HG03097 (cell line): ENCODE measurements around the gene ATOH8.

Experiments used
- ATAC-seq: cut with Tn5 transposase; IDR thresholded peaks from one replicate; pipeline ENCODE4 v1.9.1; 2021; ENCODE audit not compliant: unreplicated experiment, low FRiP score

The ATOH8 gene

DNA sequence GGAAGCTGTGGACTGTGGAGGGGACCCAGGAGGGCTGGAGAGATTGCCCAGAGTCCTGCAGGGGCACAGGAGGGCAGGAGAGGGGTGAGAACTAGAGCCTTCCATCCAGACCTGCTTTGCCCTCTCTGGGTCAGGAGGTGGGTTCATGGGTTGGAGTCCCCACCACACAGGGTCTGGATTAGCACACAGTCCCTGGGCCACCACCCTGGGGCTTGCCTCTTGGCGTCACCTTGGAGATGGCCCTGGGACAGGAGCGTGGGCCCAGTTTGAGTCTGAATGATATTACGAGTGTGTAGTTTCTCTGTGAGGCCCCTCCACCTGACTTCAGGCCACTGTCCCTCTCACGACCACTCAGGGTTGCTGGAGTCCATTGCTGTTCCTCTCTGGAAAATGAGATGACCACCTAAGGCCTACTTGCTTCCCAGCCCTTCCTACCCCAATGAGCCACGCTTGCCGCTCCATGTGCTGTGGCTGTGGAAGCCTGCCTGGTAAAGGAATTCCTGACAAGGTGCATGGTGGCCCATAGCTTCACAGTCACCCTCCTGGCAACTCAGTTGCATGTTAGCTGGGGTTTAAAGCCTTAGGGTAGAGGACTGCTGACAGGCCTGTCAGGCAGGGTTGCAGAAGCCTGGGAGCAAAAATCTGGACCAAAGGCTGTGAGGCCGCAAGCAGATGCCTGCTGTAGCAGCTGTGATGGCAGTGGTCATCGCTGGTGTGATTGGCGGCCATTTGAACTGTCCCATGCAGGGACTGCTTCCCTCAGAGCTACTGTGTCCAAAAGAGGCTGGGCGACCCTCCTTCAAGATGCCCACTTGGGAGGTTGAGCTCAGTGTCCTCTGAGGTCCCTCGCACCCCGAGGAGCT lies 14.2 kb downstream of the ATOH8 start:
- no peak for ATAC-seq

DNA sequence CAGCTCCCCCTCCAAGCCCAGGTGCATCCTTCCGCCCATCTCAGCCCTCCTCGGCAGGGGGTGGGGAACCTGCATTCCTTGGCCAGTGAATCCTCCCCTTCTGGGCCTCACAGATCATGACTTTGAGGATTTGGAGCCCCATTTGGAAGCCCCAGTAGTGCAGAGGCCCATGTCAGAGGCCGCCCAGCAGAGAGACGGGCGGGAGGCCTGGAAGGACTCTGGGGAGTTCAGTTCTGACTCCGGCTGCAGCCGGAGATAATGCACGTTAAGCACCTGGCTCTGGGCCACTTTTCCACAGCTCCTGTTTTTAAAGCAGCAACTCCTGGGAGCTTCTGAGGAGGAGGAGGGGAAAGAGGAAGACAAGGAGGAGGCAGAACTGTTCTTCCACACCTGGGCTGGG lies 14.9 kb downstream of the ATOH8 start:
- no peak for ATAC-seq

DNA sequence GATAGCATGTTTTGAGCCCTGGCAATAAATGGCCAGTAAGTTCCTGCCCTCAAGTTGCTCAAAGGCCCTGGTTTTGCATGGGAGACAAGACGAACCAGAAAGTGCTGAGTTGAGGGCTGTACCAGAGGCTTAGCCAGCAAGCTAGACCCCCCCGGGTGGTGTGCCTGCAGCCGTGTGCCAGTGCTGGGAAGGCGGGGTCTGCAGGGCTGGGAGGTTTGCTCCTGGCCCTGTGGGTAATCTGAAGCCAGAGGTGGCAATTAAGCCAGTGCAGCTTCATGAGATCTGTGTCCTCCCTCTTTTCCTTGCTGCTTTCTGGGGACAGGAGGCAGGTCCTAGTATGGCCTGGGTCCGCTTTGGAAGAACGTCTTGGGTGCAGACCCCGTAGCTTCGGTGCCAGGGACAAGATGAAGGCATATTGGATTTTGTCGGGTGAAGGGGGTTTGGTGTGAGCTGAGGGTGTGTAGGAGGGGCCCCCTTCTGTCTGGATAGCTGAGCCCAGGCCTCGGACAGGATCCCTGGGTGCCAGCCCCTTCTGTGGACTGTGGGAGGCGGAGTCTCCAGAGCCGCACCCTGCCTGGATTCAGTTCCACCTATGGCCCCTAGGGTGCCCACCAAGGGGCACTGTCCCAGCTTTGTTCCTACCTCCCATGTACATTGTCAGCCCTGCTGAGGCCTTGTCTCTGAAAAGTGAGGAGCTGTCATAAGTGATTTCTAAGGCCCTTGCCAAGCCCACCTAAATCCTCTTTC lies 15.6 kb downstream of the ATOH8 start:
- ATAC-seq: no peak

DNA sequence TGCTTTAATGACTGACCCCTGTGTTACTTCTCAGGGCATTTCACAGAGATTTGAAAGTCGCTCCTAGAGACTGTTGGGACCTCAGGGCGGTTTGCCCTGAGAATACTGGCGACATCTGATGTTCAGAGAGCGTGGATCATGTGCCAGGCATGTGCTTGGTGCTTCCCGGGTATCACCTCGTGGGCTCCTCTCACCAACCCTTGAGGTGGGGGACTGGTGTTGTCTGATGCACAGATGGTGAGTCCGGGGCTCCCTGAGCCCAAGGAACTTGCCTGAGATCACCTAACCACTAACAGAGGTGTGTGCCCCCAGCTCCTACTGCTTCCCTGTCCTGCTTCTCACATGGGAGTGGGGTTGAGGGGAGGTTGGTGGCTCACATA lies 16.2 kb downstream of the ATOH8 start:
- no peak for ATAC-seq

DNA sequence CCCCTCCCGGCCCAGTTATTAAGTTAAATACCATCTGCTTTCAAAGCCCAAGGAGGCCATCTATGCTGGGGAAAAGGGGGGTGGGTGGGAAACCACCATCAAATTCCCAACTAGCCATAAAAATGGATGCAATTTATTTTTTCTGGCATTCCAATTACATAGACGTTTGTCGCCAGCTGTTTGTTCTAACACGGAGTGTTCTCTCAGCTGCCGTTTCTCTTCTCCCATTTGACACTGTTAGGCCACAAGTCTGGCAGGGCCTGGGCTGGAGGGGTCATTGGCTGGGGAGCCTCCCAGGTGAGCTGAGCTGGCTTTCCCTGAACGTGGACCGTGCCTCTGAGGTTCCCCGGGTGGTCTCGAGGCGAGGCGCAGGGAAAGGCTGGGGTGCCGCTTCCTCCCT lies 16.6 kb downstream of the ATOH8 start:
- no peak for ATAC-seq

DNA sequence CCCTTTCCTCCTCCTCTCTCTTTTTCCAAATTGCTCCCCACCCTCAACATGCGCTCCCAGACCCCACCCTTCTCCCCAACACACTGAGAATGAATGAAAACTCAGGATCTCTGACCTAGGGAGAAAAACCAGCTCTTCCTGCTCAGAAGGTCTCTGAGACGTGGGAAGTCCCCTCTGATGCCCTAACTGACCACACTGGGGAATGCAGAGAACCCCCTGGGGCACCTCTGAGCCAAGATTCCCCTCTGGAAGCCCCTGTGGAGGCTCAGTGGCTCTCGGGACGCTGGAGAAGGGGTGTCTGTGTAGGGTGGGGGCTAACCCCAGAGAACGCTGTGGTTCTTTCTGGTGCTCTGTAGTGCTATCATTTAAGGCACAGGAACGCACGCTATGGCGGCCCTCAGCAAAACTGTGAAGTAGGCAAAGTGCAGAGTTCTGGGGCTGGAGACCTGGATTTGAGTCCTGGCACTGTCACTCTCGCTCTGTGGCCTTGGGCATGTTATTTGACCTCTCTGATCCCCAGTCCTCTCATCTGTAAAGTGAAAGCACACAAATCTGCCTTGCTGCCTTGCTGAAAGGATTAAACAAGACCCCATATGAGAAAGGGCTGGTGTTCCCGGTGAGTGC lies 17.1 kb downstream of the ATOH8 start:
- ATAC-seq: no peak

DNA sequence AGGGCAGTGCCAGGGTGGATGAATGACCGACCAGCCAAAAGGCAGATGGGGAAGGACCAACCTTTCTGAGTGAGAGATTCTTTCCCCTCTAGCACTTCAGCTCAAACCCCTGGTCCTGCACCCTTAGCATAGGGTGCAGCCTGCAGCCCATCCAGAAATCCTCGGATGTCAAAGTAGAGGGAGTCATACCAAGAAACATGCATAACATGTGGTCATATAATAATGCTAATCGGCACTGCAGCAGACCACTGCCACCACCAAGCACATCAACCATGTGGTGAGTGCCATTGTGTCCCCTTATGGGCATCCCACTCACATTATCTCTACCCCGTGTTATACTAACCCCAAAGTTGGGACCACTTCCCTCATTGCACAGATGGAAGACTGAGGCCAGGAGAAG lies 17.7 kb downstream of the ATOH8 start:
- no peak for ATAC-seq

DNA sequence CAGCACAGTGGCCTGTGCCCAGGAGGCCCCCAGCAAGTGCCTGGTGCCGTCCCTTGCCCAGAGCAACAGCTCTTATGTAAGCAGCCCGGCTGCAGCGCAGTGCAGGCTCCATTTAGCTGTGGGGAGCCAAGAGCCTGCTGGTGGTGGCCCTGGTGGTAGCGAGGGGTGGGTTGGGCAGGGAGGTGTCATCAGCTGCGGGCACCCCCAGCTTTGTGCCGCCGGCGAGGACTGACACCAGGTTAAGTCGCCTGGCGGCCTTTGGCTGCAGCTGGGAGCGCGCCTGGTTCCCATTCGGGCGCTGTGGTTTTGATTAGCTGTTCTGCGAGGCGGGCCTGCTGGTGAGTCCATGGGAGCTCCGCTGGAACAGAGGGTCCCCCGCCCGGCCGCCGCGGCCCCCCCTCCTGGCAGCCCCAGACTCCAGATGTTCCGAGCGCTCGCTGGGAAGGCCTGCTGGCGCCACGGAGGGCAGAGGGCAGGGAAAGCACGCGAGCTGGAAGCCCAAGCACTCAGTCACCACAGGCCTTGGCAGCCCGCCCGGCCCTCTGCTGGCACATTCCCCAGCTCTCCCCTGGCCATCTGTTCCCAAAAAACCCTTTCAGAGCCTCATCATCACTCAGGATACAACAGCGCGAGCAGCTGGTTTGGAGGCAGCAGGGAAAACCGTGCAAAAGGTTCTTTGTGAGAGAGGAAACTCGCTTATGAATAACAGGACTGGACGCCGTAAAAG lies 18.4 kb downstream of the ATOH8 start:
- no peak for ATAC-seq

DNA sequence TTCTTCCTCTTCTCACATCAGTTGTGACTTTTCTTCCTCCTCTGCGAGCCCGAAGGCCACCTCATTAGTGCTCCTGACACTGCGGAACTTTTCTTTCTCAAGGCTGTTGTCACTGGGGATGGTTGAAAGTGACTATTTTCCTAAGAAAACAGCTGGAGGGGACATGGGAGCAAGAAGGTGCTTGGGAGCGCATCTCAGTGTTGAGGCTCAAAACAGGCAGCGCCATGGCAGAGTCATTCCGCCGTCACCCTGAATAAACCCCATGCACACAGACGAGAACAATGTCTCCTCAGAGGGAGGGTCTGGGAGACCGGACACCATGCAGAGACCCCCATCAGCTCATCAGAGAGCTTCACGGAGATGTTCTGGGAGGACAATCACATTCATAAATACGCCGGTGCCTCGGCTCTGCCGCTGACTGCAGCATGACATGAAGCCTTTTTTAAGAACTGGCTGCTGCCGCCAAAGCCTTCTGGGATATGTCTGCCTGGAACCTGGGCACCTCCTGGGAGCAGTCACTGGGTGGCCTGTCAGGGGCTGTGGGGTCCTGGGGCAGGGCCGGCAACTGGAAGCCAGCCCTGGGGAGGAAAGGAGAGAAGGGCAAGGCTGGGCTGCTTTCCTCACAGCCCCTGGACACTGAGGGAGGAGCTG lies 19.2 kb downstream of the ATOH8 start:
- ATAC-seq: no peak

DNA sequence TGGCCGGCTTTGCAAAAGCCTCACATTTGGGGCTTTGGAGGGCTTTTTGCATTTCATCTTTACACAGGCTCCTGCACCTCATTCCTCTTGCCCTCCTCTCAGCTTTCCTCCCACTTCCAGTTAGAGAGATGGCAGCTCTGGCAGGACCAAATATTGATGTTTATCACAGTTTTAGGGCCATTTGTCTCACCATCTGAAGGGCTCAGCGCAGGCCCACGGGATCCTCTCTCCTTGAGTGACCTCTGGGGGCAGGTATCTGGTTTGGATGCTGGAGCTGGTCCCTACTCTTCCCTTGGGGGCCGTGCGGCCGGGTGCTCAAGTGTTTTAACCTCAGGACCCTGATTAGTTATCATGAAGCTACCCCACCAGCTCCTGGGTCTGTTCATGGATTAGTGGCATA lies 19.9 kb downstream of the ATOH8 start:
- no peak for ATAC-seq

DNA sequence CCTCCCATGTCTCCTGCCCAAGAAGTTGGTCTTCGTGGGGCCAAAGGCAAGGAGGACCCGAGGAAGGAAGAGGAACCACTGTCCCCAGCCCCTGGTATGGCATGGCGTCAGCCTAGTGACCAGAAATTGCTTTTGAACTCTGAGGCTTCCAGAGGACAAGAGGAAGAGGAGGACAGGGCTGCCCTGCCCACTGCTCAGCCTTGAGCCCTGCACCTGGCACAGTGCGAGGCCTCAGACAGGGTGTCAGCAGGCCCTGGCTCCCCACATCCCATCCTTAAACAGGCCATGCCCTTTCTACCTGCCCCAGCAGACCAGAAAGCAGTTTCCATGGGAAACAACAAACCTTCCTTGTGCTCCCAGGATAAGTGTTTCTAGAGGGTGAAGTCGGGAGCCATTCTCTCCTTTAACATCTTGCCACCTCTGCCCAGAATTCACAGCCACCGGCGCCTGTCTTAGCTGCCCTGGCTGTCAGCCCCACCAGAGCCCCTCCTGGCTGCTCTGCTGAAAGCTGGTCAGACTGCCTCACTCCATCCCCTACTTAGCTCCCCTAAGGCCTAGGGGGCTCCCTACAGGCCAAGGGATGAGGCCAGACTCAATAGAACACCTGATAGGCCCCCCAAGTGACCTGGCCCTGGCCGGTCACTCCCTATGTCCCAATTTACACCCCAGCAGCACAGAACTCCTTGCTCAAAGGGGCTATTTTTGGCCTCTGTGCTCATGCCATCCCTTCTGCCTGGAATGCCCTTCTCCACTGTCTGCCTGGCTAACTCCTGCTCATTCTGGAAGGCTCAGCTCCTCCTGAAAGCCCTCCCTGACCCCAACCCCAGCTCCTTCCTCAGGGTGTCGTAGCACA lies 20.6 kb downstream of the ATOH8 start:
- ATAC-seq: no peak

DNA sequence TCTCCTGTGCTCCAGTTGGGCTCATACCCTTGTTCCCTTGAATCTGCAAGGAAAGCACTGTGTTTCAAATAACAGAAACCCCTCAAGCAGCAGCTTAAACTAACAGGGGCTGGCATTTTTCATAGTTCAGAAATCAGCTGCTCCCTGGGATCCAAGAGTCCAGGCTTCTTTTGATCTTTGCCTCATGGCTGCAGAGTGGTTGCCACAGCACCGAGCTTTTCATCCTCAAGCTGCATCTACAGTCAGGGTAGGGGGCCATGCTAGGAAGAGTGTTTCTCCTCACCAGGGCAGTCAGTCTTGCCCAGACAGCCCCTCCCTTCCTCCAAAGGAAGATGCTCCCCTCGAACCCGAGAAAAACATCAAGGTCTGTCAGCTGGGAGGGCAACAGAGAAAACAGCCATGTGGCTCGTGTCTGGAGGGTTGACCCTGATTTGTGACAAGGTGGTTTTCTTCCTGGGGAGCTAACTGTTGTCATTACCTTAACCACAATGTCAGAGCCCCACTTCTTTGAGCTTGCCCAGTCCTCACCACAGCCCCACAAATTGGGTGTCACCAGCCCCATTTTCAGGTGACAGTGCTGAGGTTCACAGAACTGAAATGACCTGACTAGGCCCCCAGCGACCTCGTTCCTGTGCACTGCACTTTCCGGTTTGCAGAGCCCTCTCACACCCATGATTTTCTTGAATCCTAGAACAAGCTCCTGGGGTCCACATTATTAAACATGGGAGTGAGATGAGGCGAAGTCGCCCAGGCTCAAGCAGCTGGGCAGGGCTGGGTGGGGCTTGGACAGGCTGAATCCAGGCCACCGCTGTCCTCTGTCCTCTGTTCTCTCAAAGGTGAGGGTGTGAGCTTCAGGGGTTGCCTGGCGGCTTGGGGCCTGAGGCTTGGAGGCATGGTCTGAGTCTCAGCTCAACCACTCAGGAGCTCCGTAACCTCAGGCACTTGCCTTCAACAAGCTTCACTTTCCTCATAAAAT lies 21.9 kb downstream of the ATOH8 start:
- ATAC-seq: no peak

DNA sequence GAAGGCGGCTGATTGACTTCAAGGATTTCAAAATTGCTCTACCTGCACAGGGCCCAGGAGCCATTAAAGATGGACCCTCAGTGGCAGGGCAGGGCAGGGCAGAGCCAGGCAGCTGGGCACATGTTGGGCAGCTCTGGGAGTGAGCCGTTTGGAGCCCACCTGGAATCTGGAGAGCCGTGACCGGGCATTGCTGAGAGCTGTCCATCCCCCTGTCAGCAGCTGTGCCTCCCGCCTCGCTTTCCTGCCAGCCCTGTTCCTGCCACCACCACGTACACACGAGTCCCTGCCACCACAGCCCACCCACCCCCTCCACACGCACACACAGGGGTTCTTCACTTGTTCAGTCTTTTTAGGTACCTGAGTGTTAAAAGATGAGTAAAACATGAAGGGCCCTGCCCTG lies 22.9 kb downstream of the ATOH8 start:
- ATAC-seq: no peak

DNA sequence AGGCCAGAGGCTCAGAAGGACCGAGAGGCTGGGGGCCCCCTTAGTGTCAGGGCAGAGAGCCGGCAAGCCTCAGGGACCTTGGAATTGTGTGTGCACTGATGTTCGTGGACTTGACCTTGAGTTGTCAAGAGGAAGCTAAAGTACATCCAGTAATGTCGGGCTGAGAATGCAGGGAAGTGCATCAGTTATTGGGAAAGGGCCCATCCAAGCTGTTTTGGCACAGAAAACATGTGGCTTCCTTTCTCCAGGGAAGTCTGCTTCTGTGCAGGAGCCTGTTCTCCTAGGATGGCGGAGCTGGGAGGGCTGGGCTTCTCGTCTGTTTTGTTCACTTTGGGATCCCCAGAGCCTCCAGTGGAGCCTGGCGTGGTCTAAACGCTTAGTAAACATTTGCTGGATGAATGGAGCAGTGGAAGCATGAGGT lies 23.7 kb downstream of the ATOH8 start:
- ATAC-seq: no peak

DNA sequence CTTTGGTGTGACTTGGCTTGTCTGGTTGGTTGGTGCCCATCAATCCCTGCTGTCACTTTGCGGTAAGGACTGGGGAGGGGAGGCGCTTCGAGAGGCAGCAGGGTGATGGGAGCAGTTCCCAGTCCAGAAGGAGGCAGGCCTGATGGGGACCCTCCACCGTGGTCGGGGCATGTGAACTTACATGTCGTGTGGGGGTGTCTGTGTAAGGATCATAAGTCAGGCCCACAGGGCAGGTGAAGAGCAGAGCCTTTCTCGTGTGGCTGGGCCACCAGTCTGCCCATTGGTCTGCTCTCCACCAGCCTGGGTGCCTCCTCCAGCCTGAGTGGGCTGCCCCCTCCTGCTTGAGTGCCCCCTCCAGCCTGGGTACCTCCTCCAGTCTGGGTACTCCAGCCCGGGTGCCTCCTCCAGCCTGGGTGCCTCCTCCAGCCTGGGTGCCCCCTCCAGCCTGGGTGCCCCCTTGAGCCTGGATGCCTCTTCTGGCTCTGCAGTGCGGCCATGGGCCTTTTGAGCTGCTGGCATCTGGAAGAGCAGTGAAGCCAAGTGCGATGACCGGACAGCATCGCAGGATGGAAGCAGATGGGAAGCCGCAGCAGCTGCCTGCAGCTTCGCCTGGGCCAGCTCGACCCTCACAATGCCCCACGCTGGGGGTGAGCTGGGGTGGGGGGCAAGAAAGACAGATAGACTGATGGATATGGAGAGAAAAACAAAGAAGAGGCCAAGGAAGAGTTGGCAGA lies 25.0 kb downstream of the ATOH8 start:
- no peak for ATAC-seq

DNA sequence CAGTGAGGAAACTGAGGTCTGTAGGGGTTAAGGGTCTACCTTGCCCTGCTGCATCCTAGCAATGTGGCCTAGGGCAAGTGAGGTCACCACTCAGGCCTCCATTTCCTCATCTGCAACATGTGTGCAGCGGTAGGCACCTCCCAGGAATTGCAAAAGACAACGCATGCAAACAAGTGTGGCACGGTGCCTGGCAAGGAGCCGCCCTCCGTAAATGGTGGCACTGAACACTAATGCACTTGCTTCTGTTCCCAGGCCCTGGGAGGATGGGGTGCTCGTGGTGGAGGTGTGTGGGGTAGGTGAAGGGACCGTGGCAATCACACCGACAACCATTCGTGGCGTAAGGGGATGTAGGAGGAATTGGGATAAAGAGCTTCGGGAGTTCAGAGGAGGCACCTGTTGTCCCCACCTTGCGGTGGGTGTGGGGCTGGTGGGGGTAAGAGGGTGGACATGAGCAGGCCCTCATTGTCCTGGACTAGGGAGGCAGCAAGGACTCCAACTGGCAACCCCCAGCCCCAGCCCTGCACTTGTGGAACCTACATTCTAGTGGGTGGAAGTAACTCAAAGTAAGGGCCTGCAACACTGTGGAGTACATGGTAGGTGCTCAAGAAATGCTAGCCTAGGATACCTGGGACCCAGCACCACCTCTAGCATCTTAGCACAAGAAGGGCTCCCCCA lies 26.0 kb downstream of the ATOH8 start:
- ATAC-seq: no peak

DNA sequence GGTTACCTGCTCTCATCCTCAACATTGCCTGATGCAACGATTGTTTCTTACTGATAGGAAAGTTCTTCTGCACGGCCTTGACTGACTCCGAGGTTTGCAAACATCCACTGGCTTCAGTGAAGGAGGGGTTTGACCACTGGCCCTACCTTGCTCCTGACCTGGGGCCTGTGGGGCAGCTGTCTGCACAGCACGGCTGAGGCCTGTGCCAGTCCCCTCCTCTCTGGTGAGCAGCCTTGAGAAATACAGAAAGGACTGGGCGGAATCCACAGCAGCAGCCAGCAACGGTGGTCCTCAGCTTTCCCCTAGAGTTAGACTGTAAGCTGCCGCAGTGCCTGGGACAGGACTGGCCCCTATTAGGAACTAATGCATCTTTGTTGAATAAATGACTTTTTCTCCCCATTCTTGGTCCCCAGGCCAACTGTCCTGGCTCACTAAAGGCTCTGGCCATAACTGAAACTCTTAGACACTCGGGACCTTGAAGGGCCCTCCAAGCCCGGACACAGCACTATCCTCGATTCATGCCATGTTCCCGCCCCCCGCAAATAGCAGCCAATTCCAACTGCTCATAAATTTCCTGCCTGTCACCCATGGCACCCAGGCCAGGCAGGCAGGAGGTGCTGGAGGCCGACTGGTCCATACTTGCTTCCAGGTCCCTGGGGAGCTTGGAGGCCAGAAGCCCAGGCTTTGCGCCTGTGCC lies 26.7 kb downstream of the ATOH8 start:
- ATAC-seq: no peak
